SU-DHL-6 (cell line): ENCODE results near the gene HIVEP2.

ENCODE experiments used
- H2AFZ ChIP-seq: fragments of 200-600 bp; sonication (generic); 2 replicates; pipeline ENCODE4 v1.6.1; 2014; ENCODE audit warnings: low read depth, mild to moderate bottlenecking, moderate library complexity, mixed read lengths, antibody characterized with exemption, low read length; ENCODE audit not compliant: severe bottlenecking
- H3F3A ChIP-seq: fragments of 200-600 bp; shearing (Covaris generic); 2 replicates; pipeline ENCODE4 v1.6.0; 2016; ENCODE audit warnings: antibody characterized with exemption, mild to moderate bottlenecking; ENCODE audit not compliant: insufficient read depth
- H3K27ac ChIP-seq: fragments of 200-600 bp; sonication (generic); 2 replicates; pipeline ENCODE4 v1.5.1; 2016; ENCODE audit warnings: low read depth, mild to moderate bottlenecking, low read length, moderate library complexity, mixed read lengths
- H3K27me3 ChIP-seq: fragments of 200-600 bp; sonication (generic), shearing (Covaris generic); 2 replicates; pipeline ENCODE4 v1.6.0; 2014; ENCODE audit warnings: mild to moderate bottlenecking, low read length
- H3K36me3 ChIP-seq: fragments of 200-600 bp; sonication (generic); 2 replicates; pipeline ENCODE4 v1.6.1; 2014; ENCODE audit warnings: mild to moderate bottlenecking, low read length, mixed read lengths
- H3K4me2 ChIP-seq: fragments of 300-600, 200-600 bp; shearing (Covaris generic), sonication (generic); 2 replicates; pipeline ENCODE4 v1.6.0; 2014; ENCODE audit warnings: low read length, low read depth, mild to moderate bottlenecking; ENCODE audit not compliant: poor library complexity, severe bottlenecking
- H3K4me3 ChIP-seq: fragments of 200-600 bp; sonication (generic); 2 replicates; pipeline ENCODE4 v1.5.1; 2014; ENCODE audit warnings: antibody characterized with exemption, low read length, mild to moderate bottlenecking, mixed read lengths; ENCODE audit not compliant: insufficient read depth, poor library complexity, severe bottlenecking
- H3K79me2 ChIP-seq: fragments of 200-600 bp; sonication (generic); 2 replicates; pipeline ENCODE4 v1.6.1; 2014; ENCODE audit warnings: mild to moderate bottlenecking, low read length, moderate library complexity; ENCODE audit not compliant: insufficient read depth
- H3K9ac ChIP-seq: fragments of 200-600 bp; sonication (generic); 2 replicates; pipeline ENCODE4 v1.7.0; 2014; ENCODE audit warnings: mild to moderate bottlenecking, low read length
- H3K9me2 ChIP-seq: fragments of 200-600 bp; sonication (generic); replicated peaks from 2 replicates; pipeline ENCODE4 v1.6.1; 2014; ENCODE audit warnings: low read length; ENCODE audit not compliant: insufficient read depth
- H3K9me3 ChIP-seq: fragments of 200-600 bp; sonication (generic); 2 replicates; pipeline ENCODE4 v1.6.1; 2014; ENCODE audit warnings: low read length, mixed read lengths; ENCODE audit not compliant: insufficient read depth
- H4K20me1 ChIP-seq: fragments of 200-600 bp; sonication (generic); 2 replicates; pipeline ENCODE4 v1.6.1; 2014; ENCODE audit warnings: low read depth, mild to moderate bottlenecking, antibody characterized with exemption, low read length, moderate library complexity, mixed read lengths
- EZH2phosphoT487 ChIP-seq: fragments of 200-600 bp; sonication (generic), shearing (Covaris generic); conservative IDR thresholded peaks from 2 replicates; pipeline ENCODE4 v1.6.1; 2018; ENCODE audit warnings: mild to moderate bottlenecking, antibody characterized with exemption, low read length, moderate library complexity, mixed read lengths
- TF ChIP-seq, protein P1 (sequence below): fragments of 200-600 bp; sonication (generic); IDR thresholded peaks from one replicate; pipeline ENCODE4 v1.5.1; 2017; ENCODE audit warnings: antibody characterized with exemption, mild to moderate bottlenecking, low read length, moderate library complexity; ENCODE audit not compliant: insufficient read depth, poor library complexity, severe bottlenecking

The HIVEP2 gene

DNA sequence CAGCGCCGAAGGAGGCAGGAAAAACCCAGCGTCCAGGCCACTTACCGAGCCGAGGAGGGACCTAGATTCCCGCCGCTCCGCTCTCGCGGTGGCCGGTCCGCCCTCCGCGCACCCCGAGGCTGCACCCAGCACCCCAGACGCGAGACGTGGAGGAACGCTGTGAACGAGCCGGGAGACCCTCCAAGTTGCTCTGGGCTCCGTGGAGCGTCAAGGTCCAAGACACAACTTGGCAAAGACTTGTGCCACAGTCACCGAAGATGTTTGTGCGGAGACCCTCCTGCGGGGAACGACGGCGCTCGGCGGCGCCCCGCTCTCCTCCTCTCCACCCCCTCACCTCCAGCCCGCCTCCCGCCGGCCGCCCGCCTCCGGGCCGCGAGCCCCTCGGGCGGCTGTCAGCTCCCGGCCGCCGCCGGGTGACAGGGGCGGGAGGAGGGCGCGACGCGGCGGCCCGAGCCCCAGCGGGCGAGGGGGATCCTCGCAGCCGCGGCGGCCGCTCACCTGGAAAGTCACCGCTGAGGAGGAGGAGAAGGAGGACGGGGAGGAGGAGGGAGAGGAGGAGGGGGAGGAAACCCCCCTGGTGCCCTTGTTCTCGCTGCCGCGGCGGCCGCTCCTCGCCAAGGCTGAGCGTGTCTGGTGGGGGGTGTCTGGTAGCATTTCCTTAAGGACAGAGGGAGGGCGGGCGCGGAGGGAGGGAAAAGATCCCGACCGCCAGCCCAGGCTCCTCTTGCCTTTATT is 637 bp upstream of the HIVEP2 start:
- Histone ChIP-seq H4K20me1 (no peaks in the 10 kb centered on the region), H2AFZ (peak overlapping the region; percentile 89), H3K9me2 (no peaks in the 10 kb centered on the region), H3K4me2 (peak overlapping the region; percentile 86), H3K9me3 (no peaks in the 10 kb centered on the region), H3K79me2 (peaks cover 28% of the 10 kb centered on the region), H3K9ac (peak overlapping the region; percentile 87), H3K36me3 (no peaks in the 10 kb centered on the region), H3K27me3 (no peaks in the 10 kb centered on the region), H3K4me3 (peak overlapping the region; percentile 89), H3K27ac (peak overlapping the region; percentile 95), H3F3A (peaks cover 41% of the 10 kb centered on the region)
- TF ChIP-seq EZH2phosphoT487, result no peak
- TF ChIP-seq, protein P1, sequence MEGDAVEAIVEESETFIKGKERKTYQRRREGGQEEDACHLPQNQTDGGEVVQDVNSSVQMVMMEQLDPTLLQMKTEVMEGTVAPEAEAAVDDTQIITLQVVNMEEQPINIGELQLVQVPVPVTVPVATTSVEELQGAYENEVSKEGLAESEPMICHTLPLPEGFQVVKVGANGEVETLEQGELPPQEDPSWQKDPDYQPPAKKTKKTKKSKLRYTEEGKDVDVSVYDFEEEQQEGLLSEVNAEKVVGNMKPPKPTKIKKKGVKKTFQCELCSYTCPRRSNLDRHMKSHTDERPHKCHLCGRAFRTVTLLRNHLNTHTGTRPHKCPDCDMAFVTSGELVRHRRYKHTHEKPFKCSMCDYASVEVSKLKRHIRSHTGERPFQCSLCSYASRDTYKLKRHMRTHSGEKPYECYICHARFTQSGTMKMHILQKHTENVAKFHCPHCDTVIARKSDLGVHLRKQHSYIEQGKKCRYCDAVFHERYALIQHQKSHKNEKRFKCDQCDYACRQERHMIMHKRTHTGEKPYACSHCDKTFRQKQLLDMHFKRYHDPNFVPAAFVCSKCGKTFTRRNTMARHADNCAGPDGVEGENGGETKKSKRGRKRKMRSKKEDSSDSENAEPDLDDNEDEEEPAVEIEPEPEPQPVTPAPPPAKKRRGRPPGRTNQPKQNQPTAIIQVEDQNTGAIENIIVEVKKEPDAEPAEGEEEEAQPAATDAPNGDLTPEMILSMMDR, result no peak

DNA sequence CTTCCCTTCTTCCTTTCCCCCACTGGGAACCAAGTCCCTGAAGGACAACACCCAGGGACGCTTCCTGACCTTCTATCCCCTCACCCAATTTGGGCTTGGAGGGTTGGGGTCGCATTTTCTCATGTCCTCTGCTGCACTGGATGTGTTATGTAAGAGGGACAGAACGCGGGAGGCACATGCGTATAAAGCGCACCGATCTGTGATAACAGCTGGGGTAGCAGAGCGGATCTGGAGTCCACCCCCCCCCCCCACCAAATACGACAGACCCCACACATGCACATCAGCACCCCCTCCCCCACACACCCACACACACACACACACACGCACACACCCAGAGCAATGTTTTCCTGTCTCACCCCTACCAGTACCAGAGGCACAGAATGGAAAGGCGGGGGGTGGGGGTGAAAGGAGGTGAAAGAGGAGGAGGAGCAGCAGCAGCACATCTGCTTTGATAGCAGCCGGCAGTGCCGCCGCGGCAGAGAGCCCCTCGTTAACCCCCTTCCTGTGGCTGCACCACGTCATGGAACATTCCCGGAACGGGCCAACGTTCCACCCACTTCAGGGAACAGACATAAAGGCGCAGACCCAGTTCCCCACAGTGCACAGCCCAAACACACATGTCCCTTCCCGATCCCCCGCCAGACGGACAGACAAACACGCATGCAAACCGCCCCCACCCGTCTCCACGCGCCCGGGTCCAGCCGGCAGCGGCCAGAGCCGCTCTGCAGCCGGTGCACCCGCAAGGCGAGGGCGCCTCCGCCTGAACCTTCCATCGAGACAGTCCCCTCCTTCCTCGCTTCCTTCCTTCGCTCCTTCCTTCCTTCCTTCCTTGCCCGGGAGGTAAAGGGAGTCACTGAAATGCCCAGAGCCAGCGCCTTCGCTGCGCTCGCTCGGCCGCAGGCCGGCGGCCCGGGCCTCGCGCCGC is 590 bp downstream of the HIVEP2 start:
- Histone ChIP-seq H3K79me2 (peaks cover 39% of the 10 kb centered on the region), H3K4me2 (peak overlapping the region; percentile 93), H3F3A (peaks cover 41% of the 10 kb centered on the region), H3K4me3 (peak overlapping the region; percentile 89), H3K27ac (peak overlapping the region; percentile 95), H3K9me2 (no peaks in the 10 kb centered on the region), H4K20me1 (no peaks in the 10 kb centered on the region), H3K9ac (peak overlapping the region; percentile 87), H3K36me3 (no peaks in the 10 kb centered on the region), H3K27me3 (no peaks in the 10 kb centered on the region), H2AFZ (peak overlapping the region; percentile 73), H3K9me3 (no peaks in the 10 kb centered on the region)
- TF ChIP-seq, protein P1, result no peak
- TF ChIP-seq EZH2phosphoT487, result no peak

DNA sequence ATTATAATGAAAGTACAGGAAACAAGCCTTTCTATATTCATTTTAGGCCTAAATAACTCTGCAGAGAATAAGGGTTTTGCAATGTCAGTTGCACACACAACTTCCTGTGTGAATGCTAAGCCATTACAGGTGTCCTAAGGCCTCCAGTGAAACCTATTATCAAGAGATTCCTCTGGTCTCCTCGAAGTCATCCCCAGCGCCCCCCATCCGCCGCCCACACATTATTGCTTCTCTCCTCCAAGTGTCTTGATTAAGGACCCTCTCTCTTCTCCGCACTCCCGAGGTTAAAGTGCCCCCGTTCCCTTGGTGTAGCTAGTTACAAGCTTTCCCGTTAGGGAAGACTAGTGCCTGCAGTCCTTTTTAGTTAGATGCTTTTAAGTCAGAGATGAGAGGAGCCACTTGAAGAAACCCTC is 1.3 kb downstream of the HIVEP2 start:
- H2AFZ ChIP-seq, result peak overlapping the region; percentile 73
- peak overlapping the region; percentile 95 for H3K27ac ChIP-seq
- H3K9me2 ChIP-seq, result no peaks in the 10 kb centered on the region
- no peaks in the 10 kb centered on the region for H3K27me3 ChIP-seq
- H3K79me2 ChIP-seq, result peaks cover 44% of the 10 kb centered on the region
- H3K4me2 ChIP-seq, result peak overlapping the region; percentile 93
- H3K4me3 ChIP-seq, result peak overlapping the region; percentile 89
- no peaks in the 10 kb centered on the region for H3K9me3 ChIP-seq
- H4K20me1 ChIP-seq, result no peaks in the 10 kb centered on the region
- H3K36me3 ChIP-seq, result no peaks in the 10 kb centered on the region
- peaks cover 41% of the 10 kb centered on the region for H3F3A ChIP-seq
- TF ChIP-seq, protein P1, result no peak
- TF ChIP-seq EZH2phosphoT487, result no peak
- H3K9ac ChIP-seq, result peak overlapping the region; percentile 87
